GM12878 (cell line): ENCODE measurements around the gene PRKCQ.

Source experiments
- CBX3 ChIP-seq: fragments of 200-600 bp; sonication (generic); IDR thresholded peaks from 2 replicates; pipeline ENCODE4 v1.6.1; 2016; ENCODE audit warnings: low read depth, borderline replicate concordance
- CHD2 ChIP-seq: IDR thresholded peaks from 2 replicates; pipeline ENCODE4 v1.6.1; 2011; ENCODE audit warnings: low read depth, low read length, improper control_type of control experiment, borderline replicate concordance
- FOS ChIP-seq: IDR thresholded peaks from 3 replicates; pipeline ENCODE4 v1.6.1; 2011; ENCODE audit warnings: borderline replicate concordance; ENCODE audit not compliant: insufficient read length; ENCODE audit errors: extremely low read depth
- MXI1 ChIP-seq: fragments of 150-350 bp; IDR thresholded peaks from 2 replicates; pipeline ENCODE4 v1.6.1; 2011; ENCODE audit warnings: low read depth, mild to moderate bottlenecking, inconsistent platforms, low read length, improper control_type of control experiment
- POLR2A ChIP-seq: IDR thresholded peaks from 2 replicates; pipeline ENCODE4 v1.6.1; 2011; ENCODE audit warnings: low read depth, mild to moderate bottlenecking, low read length
- POLR2AphosphoS5 ChIP-seq: IDR thresholded peaks from 2 replicates; pipeline ENCODE4 v1.6.1; 2011; ENCODE audit warnings: mild to moderate bottlenecking, low read length, inconsistent platforms
- RFX5 ChIP-seq: IDR thresholded peaks from 2 replicates; pipeline ENCODE4 v1.6.1; 2011; ENCODE audit warnings: low read depth, low read length, improper control_type of control experiment
- RUNX3 ChIP-seq: IDR thresholded peaks from 2 replicates; pipeline ENCODE4 v1.6.1; 2012; ENCODE audit warnings: low read length, inconsistent platforms
- SMAD5 ChIP-seq: IDR thresholded peaks from 2 replicates; pipeline ENCODE4 v1.6.1; 2016; ENCODE audit warnings: antibody characterized with exemption, low read depth
- SRF ChIP-seq, 2 experiments: IDR thresholded peaks; 2 replicates each; pipeline ENCODE4 v1.6.1; 2011; ENCODE audit warnings: low read depth in 2 of 2, low read length in 2 of 2, mild to moderate bottlenecking in 1 of 2, moderate library complexity in 1 of 2
- TAF1 ChIP-seq: IDR thresholded peaks from 2 replicates; pipeline ENCODE4 v1.6.1; 2011; ENCODE audit warnings: mild to moderate bottlenecking, low read depth, low read length, borderline replicate concordance
- ZNF622 ChIP-seq: fragments of 450-650 bp; IDR thresholded peaks from 2 replicates; pipeline ENCODE4 v1.6.1; 2017; ENCODE audit warnings: mild to moderate bottlenecking, inconsistent platforms
- TF ChIP-seq, protein P1 (sequence below), 3 experiments: IDR thresholded peaks in 2 of 3; conservative IDR thresholded peaks in 1 of 3; 2 replicates each; pipeline ENCODE4 v1.5.1; 2011; ENCODE audit warnings: low read depth in 3 of 3, low read length in 3 of 3, mild to moderate bottlenecking in 3 of 3, control low read depth in 2 of 3, moderate library complexity in 2 of 3, inconsistent platforms in 1 of 3, mixed read lengths in 1 of 3; ENCODE audit not compliant: control insufficient read depth in 2 of 3, insufficient read depth in 1 of 3; ENCODE audit errors: extremely low read depth in 1 of 3
- TF ChIP-seq, protein P2 (sequence below): IDR thresholded peaks from 2 replicates; pipeline ENCODE4 v1.6.1; 2011; ENCODE audit warnings: borderline replicate concordance, low read depth, mild to moderate bottlenecking, moderate library complexity, mixed read lengths, low read length; ENCODE audit not compliant: insufficient read depth; ENCODE audit errors: extremely low read length

DNA sequence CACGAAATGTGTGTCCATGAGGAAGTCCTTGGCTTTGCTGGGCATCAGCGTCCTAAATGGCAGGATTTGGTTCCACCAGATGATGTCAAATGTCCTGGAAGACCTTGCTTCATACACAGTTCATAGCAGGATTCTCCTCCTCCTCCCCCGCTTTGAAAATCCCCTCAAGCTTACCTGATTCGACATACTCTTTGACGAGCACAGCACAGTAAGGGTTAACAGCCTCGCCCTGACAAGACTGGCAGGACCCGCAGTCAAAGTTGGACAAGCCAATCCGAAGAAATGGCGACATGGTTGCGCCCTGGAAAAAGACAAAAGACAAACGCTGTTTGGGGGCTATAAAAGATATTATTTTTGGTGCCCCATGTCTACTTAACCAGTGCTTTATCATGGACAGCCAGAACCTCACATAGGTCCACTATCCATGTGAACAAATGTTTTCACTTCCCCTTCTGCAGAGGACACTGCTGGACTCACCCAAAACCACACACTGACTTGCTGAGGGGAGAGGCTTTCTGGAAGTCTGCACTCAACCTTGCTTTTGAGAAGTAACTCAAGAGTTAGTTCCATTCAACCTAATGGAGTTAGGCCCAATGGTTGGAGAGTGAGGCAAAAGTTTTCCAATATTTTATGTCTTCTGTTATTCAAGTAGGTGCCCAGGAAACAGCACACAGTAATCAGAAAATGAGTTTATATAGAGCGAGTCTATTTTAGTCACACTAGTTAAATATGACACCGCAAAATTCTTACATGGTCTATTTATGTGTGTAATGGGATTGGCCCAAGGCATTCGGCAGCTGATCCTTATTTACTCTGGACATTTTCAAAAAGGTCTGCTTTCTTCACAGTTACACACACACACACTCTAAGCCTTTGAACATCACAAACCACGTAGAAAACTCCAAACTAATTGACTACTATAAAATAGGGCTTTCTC lies 65.0 kb downstream of the PRKCQ start:
- TF ChIP-seq ZNF622 (no peak), TAF1 (no peak), POLR2A (no peak), SMAD5 (no peak), SRF (IDR thresholded peaks at IDR 0.05; ENCODE audit: low read depth in 2 of 2, low read length in 2 of 2) (no peak), CBX3 (no peak), MXI1 (no peak), POLR2AphosphoS5 (no peak), RUNX3 (no peak), CHD2 (no peak), RFX5 (no peak), FOS (no peak)
- TF ChIP-seq, protein P1, sequence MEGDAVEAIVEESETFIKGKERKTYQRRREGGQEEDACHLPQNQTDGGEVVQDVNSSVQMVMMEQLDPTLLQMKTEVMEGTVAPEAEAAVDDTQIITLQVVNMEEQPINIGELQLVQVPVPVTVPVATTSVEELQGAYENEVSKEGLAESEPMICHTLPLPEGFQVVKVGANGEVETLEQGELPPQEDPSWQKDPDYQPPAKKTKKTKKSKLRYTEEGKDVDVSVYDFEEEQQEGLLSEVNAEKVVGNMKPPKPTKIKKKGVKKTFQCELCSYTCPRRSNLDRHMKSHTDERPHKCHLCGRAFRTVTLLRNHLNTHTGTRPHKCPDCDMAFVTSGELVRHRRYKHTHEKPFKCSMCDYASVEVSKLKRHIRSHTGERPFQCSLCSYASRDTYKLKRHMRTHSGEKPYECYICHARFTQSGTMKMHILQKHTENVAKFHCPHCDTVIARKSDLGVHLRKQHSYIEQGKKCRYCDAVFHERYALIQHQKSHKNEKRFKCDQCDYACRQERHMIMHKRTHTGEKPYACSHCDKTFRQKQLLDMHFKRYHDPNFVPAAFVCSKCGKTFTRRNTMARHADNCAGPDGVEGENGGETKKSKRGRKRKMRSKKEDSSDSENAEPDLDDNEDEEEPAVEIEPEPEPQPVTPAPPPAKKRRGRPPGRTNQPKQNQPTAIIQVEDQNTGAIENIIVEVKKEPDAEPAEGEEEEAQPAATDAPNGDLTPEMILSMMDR (IDR thresholded peaks at IDR 0.05 in 2 of 3, conservative IDR thresholded peaks at IDR 0.05 in 1 of 3; ENCODE audit: control insufficient read depth in 2 of 3, extremely low read depth in 1 of 3, insufficient read depth in 1 of 3, low read depth in 3 of 3, low read length in 3 of 3): no peak
- TF ChIP-seq, protein P2, sequence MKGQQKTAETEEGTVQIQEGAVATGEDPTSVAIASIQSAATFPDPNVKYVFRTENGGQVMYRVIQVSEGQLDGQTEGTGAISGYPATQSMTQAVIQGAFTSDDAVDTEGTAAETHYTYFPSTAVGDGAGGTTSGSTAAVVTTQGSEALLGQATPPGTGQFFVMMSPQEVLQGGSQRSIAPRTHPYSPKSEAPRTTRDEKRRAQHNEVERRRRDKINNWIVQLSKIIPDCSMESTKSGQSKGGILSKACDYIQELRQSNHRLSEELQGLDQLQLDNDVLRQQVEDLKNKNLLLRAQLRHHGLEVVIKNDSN: no peak
